Mucosa of descending colon (tissue), 3 donors: ENCODE measurements around the gene MRPS27. TPM values are rescaled to one million over a fixed set of nuclear protein-coding genes. Genes with fewer than 3 reads are reported as not detected.

Experiments used
- ATAC-seq: fragments of 200-7000 bp; cut with Tn5 transposase; one replicate; pipeline ENCODE4 v1.9.1; 2020; ENCODE audit warnings: mild to moderate bottlenecking, moderate library complexity
- DNase-seq, 3 donors: peaks; one replicate each; pipeline ENCODE4 v3.0.0-alpha.2; 2020
- H3K36me3 ChIP-seq: fragments of 200-600 bp; one replicate; pipeline ENCODE4 v1.8.0; 2021; ENCODE audit warnings: low read depth, mild to moderate bottlenecking
- H3K4me1 ChIP-seq: fragments of 200-600 bp; one replicate; pipeline ENCODE4 v1.8.0; 2021; ENCODE audit warnings: low read depth, mild to moderate bottlenecking
- H3K4me3 ChIP-seq: fragments of 200-600 bp; one replicate; pipeline ENCODE4 v1.8.0; 2021; ENCODE audit warnings: mild to moderate bottlenecking
- H3K9me3 ChIP-seq: fragments of 200-600 bp; one replicate; pipeline ENCODE4 v1.8.0; 2021; ENCODE audit warnings: mild to moderate bottlenecking
- intact Hi-C, 2 donors: fragments of 100-400 bp; cut with DNase I in 1 of 2; cut with micrococcal nuclease in 1 of 2; formaldehyde crosslinking; loops; one replicate each; pipeline versions ENCODE4 v1.11.0 to v1.11.1; 2022; cut with DNase I, micrococcal nuclease
- total RNA-seq, 3 donors: library from RNA; stranded (reverse); fragmentation: NEBNext Ultra II Directional in 2 of 3; extraction: Animal tissue kit (Norgen Biotek cat#: 25700) in 2 of 3; gene quantifications; one replicate each; pipeline versions ENCODE4 v1.2.1 to v1.2.4, GENCODE V29; 2021 to 2023
- TF ChIP-seq, protein P1 (sequence below): fragments of 200-600 bp; IDR thresholded peaks from one replicate; pipeline ENCODE4 v1.8.0; 2022; ENCODE audit warnings: antibody characterized with exemption, mild to moderate bottlenecking
- donor health status: DM: no; HTN: no; CAD: no; lungs with moderate emphysema.
- donor health status: DM: no; HTN: no; CAD: no.
- donor health status: DM: no; HTN: yes; CAD: no.

MRPS27 gene
- total RNA-seq, 3 donors from 2014 or later = 32.7 to 40.3 (median 37.6) TPM

DNA sequence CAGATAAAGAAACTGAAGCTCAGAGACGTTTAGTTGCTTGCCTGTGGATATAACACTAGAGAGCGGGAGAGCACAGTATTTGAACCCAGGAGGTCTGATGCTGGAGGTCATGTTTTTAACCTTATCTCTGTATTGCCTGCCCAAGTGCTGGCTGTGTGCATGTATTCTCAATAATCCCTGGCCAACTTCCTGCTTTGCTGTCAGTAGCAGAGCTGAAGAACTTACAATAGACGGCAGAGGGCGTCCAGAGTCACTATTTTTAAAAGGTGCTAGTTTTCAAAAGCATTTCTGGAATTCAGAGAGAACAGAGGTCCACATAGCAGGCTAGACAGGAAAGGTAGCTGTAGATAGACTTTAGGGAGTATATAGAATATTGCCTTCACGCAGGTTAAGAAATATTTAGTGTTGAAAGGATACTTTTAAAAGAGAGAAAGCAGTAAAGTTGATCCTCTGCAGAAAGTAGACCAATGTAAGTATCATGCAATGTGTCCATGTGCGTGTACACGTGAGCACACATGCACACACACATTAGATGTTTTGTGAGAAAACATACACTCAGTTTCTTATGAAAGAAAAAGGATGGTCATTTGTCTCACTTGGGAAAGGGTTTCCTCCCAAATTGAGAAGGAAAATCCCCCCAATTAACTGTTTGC lies 46.4 kb upstream of the MRPS27 start:
- Histone ChIP-seq H3K4me3 (no peak overlapping the region), H3K36me3 (no peaks in the 10 kb centered on the region), H3K4me1 (no peaks in the 10 kb centered on the region), H3K9me3 (no peaks in the 10 kb centered on the region)
- TF ChIP-seq, protein P1, sequence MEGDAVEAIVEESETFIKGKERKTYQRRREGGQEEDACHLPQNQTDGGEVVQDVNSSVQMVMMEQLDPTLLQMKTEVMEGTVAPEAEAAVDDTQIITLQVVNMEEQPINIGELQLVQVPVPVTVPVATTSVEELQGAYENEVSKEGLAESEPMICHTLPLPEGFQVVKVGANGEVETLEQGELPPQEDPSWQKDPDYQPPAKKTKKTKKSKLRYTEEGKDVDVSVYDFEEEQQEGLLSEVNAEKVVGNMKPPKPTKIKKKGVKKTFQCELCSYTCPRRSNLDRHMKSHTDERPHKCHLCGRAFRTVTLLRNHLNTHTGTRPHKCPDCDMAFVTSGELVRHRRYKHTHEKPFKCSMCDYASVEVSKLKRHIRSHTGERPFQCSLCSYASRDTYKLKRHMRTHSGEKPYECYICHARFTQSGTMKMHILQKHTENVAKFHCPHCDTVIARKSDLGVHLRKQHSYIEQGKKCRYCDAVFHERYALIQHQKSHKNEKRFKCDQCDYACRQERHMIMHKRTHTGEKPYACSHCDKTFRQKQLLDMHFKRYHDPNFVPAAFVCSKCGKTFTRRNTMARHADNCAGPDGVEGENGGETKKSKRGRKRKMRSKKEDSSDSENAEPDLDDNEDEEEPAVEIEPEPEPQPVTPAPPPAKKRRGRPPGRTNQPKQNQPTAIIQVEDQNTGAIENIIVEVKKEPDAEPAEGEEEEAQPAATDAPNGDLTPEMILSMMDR = peak; percentile 43
- DNase-seq (peak in 1 of 3 donors; percentile 87), ATAC-seq (peak; percentile 97)
- intact Hi-C loops = loop anchor here (2.0 to 5.0 kb wide), 2 partner anchors 156 to 158 kb away; no protein-coding TSS in a partner anchor

- ATAC-seq (no peak), DNase-seq (no peak)
- H3K9me3 ChIP-seq = no peaks in the 10 kb centered on the region
- H3K4me3 ChIP-seq = no peak overlapping the region
- TF ChIP-seq, protein P1 = no peak
- no peaks in the 10 kb centered on the region for H3K36me3 ChIP-seq
- intact Hi-C loops = loop anchor here in 1 of 2 donors (5.0 kb wide), 1 partner anchor 157 kb away; no protein-coding TSS in a partner anchor
- no peaks in the 10 kb centered on the region for H3K4me1 ChIP-seq
Observed at GRCh38 chr5:72364951-72365350, 44.9 kb upstream of the MRPS27 start.

DNA sequence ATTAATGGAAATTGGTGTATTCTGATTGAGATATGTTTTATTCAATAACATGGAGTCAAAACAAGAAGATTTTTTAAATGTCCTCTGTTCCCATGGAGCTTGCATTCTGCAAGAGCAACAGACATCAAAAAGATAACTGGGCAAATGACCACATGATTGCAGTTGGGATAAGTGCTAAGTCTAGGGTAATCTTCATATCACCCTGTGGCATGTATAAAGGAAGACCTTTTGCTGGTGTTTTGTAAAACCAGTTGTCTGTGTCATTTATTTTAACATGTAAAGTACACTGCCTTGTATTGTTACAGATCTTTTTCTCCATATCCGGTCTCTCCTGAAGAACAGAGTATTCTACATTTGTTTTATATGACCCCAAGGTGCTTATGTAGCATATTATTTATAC lies 44.1 kb upstream of the MRPS27 start:
- Histone ChIP-seq H3K9me3 (no peaks in the 10 kb centered on the region), H3K4me3 (no peak overlapping the region), H3K36me3 (no peaks in the 10 kb centered on the region), H3K4me1 (no peaks in the 10 kb centered on the region)
- intact Hi-C loops = no loop called here
- DNase-seq (no peak), ATAC-seq (no peak)
- TF ChIP-seq, protein P1 = no peak

GRCh38 chr5:72363166-72363802 lies 43.2 kb upstream of the MRPS27 start:
- Histone ChIP-seq H3K4me3 (no peak overlapping the region), H3K4me1 (no peaks in the 10 kb centered on the region), H3K36me3 (no peaks in the 10 kb centered on the region), H3K9me3 (no peaks in the 10 kb centered on the region)
- intact Hi-C loops = no loop called here
- TF ChIP-seq, protein P1 = no peak
- DNase-seq = no peak
- no peak for ATAC-seq

DNA sequence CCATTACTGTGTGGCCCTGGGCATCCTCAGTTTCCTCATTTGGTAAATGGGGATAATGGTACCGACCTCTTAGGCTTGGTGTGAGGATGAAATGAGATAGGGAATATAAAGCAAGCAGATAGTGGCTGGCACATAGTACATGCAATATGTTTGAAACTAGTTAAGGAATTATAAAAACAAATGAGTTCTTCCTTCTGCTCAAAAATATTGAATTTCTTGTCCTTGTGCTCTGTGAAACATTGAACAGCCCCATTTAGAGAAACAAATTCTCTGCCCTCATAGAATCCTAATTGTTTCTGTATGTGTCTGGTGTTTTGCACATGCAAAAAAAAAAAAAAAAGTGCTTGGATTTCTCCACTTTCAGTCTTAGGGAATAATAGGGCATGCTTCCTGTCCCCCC lies 39.8 kb upstream of the MRPS27 start:
- TF ChIP-seq, protein P1 = no peak
- intact Hi-C loops = no loop called here
- no peak for DNase-seq
- H3K9me3 ChIP-seq = no peaks in the 10 kb centered on the region
- H3K4me3 ChIP-seq = no peak overlapping the region
- no peak for ATAC-seq
- H3K4me1 ChIP-seq = no peaks in the 10 kb centered on the region
- no peaks in the 10 kb centered on the region for H3K36me3 ChIP-seq
